Measurements from ENCODE around the gene MNAT1. TPM values are rescaled to one million over a fixed set of nuclear protein-coding genes. Genes with fewer than 3 reads are reported as not detected.

Gene MNAT1
- polyA plus RNA-seq (2012; rRNA removed): 38.9 and 46.7 TPM in 2 replicates
- polyA plus RNA-seq (2012; cell fraction: cytosol; rRNA removed): 51.2 and 58.0 TPM in 2 replicates
- 19.0 and 33.0 TPM in 2 replicates for polyA plus RNA-seq (2012; cell fraction: nucleus; rRNA removed)

DNA sequence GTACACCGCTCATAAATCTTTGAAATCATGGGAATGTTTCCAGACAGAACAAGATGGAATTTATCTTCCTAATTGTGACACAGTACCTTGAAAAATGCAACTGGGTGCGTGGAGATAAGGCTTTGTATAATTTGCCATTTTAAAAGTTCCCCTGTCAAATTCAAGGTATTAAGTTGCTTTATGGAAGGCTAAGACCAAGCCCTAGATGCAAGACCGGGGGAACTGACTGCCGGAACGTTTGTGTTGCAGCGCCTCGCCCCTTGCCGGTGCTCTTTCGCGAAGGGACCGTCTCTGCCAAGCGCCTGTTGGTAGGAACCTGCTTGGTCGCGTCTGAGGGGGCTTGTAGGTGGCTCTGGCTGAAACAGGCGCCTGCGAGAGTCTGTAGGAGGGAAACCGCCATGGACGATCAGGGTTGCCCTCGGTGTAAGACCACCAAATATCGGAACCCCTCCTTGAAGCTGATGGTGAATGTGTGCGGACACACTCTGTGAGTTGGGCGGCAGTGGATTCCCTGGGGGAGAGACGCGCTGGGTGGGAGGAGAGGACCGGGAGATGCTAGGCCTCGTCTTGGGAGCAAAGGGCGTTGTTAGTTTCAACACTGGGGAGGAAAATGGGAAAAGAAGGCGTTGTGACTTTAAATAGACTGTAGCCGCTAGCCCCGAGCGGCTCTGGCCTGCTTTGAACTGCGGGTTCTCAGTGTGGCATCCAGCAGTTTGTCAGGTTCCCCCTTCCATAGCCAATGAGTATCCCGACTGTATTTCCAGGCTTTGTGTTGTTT lies at the start of gene MNAT1:
Gene MNAT1, plus strand, starts transcription at position 297 of the 778 bp plus-strand sequence. Its CDS starts 102 bp downstream, at position 399.
- peak within 1 kb of the TSS; percentile 69 to 85 for H3K27ac ChIP-seq (ENCODE audit: low read depth in 2 of 2, low read length in 1 of 2)
- POLR2A ChIA-PET: no interaction called here
- WGBS (ENCODE audit: low lambda C conversion rate): under 1% methylated on average over 27 of the region's 33 CpGs
- H3K9me3 ChIP-seq: no peaks in the 10 kb centered on the region
- H3K27me3 ChIP-seq (ENCODE audit: insufficient read depth): no peaks in the 10 kb centered on the region
- H3K4me2 ChIP-seq: peak within 1 kb of the TSS; percentile 72
- peak within 1 kb of the TSS; percentile 85 to 99 for H3K4me3 ChIP-seq (ENCODE audit: low read depth in 2 of 2, low read length in 1 of 2)
- peak within 1 kb of the TSS; percentile 84 for H3K9ac ChIP-seq
- H4K20me1 ChIP-seq (ENCODE audit: insufficient read depth): peaks cover 5% of the 10 kb centered on the region; the same call in 1 of the 2 replicates
- peaks cover 49% of the 10 kb centered on the region for H3K79me2 ChIP-seq (ENCODE audit: insufficient read depth)
- no peaks in the 10 kb centered on the region for H3K9me2 ChIP-seq
- H2AFZ ChIP-seq (ENCODE audit: low read depth): peak within 1 kb of the TSS; percentile 90
- CTCF ChIA-PET: interaction anchor here (0.6 to 1.2 kb wide), 2 partner anchors 11 to 27 kb away, joined by 4 read pairs; no protein-coding TSS in a partner anchor
- no peaks in the 10 kb centered on the region for H3K36me3 ChIP-seq (replicated peaks in 1 of 2; ENCODE audit: control insufficient read depth in 1 of 2, insufficient read depth in 2 of 2, low read length in 1 of 2)
- DNase-seq: peak; percentile 79
- H3F3A ChIP-seq (replicated peaks; ENCODE audit: insufficient read depth): peaks cover 11% of the 10 kb centered on the region
- H3K4me1 ChIP-seq (ENCODE audit: control insufficient read depth in 1 of 2, insufficient read depth in 2 of 2, low read depth in 1 of 2, low read length in 1 of 2): peaks cover 5 to 8% of the 10 kb centered on the region in 2 experiments; a peak in 3 of 4 replicates
- TF ChIP-seq, protein P1, sequence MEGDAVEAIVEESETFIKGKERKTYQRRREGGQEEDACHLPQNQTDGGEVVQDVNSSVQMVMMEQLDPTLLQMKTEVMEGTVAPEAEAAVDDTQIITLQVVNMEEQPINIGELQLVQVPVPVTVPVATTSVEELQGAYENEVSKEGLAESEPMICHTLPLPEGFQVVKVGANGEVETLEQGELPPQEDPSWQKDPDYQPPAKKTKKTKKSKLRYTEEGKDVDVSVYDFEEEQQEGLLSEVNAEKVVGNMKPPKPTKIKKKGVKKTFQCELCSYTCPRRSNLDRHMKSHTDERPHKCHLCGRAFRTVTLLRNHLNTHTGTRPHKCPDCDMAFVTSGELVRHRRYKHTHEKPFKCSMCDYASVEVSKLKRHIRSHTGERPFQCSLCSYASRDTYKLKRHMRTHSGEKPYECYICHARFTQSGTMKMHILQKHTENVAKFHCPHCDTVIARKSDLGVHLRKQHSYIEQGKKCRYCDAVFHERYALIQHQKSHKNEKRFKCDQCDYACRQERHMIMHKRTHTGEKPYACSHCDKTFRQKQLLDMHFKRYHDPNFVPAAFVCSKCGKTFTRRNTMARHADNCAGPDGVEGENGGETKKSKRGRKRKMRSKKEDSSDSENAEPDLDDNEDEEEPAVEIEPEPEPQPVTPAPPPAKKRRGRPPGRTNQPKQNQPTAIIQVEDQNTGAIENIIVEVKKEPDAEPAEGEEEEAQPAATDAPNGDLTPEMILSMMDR (IDR thresholded peaks at IDR 0.05): no peak
- TF ChIP-seq NRF1 (IDR thresholded peaks at IDR 0.05; ENCODE audit: low read depth, low read length): no peak
- TF ChIP-seq EP300 (IDR thresholded peaks at IDR 0.05; ENCODE audit: borderline replicate concordance in 1 of 2, low read depth in 1 of 2, low read length in 1 of 2): peak in 1 of 2 experiments; percentile 41; a peak in 1 of 4 replicates
- peak; percentile 93 for TF ChIP-seq POLR2AphosphoS5 (IDR thresholded peaks at IDR 0.05; ENCODE audit: low read depth, low read length)
- peak; percentile 67 for TF ChIP-seq RCOR1 (IDR thresholded peaks at IDR 0.05; ENCODE audit: low read length)
- no peak for TF ChIP-seq TEAD4 (IDR thresholded peaks at IDR 0.05; ENCODE audit: borderline replicate concordance, insufficient read depth)
- peak; percentile 73 for TF ChIP-seq MXI1 (IDR thresholded peaks at IDR 0.05; ENCODE audit: low read depth, low read length)
- TF ChIP-seq EZH2phosphoT487 (IDR thresholded peaks at IDR 0.05; ENCODE audit: borderline replicate concordance, low read depth): no peak
- peak; percentile 36 for TF ChIP-seq SMC3 (IDR thresholded peaks at IDR 0.05; ENCODE audit: low read depth, low read length)
- no peak for TF ChIP-seq RXRA (IDR thresholded peaks at IDR 0.05; ENCODE audit: borderline replicate concordance, low read depth)
- no peak for TF ChIP-seq ELF1 (IDR thresholded peaks at IDR 0.05)
- TF ChIP-seq, protein P2, sequence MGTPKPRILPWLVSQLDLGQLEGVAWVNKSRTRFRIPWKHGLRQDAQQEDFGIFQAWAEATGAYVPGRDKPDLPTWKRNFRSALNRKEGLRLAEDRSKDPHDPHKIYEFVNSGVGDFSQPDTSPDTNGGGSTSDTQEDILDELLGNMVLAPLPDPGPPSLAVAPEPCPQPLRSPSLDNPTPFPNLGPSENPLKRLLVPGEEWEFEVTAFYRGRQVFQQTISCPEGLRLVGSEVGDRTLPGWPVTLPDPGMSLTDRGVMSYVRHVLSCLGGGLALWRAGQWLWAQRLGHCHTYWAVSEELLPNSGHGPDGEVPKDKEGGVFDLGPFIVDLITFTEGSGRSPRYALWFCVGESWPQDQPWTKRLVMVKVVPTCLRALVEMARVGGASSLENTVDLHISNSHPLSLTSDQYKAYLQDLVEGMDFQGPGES (IDR thresholded peaks at IDR 0.05; ENCODE audit: low read depth, low read length): peak; percentile 19; the same call in 1 of the 2 replicates
- TF ChIP-seq RAD21 (IDR thresholded peaks at IDR 0.05; ENCODE audit: low read length): peak; percentile 36
- TF ChIP-seq, protein P3, sequence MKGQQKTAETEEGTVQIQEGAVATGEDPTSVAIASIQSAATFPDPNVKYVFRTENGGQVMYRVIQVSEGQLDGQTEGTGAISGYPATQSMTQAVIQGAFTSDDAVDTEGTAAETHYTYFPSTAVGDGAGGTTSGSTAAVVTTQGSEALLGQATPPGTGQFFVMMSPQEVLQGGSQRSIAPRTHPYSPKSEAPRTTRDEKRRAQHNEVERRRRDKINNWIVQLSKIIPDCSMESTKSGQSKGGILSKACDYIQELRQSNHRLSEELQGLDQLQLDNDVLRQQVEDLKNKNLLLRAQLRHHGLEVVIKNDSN (IDR thresholded peaks at IDR 0.05; ENCODE audit: borderline replicate concordance, low read depth): no peak; the same call in 1 of the 2 replicates
- TF ChIP-seq YY1 (IDR thresholded peaks at IDR 0.05; ENCODE audit: low read depth): peak; percentile 72; the same call in 1 of the 2 replicates
- no peak; the same call in 1 of the 2 replicates for TF ChIP-seq NFIC (IDR thresholded peaks at IDR 0.05; ENCODE audit: borderline replicate concordance)
- no peak for TF ChIP-seq JUND (IDR thresholded peaks at IDR 0.05)
- TF ChIP-seq MEF2A (IDR thresholded peaks at IDR 0.05; ENCODE audit: borderline replicate concordance, low read depth): no peak
- TF ChIP-seq FOSL2 (IDR thresholded peaks at IDR 0.05; ENCODE audit: borderline replicate concordance, low read depth): no peak
- TF ChIP-seq USF2 (IDR thresholded peaks at IDR 0.05; ENCODE audit: borderline replicate concordance, low read depth, low read length): no peak
- peak; percentile 34; the same call in 1 of the 2 replicates for TF ChIP-seq TCF12 (IDR thresholded peaks at IDR 0.05)
- no peak for TF ChIP-seq FOXM1 (IDR thresholded peaks at IDR 0.05; ENCODE audit: low read depth)
- TF ChIP-seq GATA2 (CRISPR knock-in tag; IDR thresholded peaks at IDR 0.05): no peak
- no peak for TF ChIP-seq ZBTB33 (IDR thresholded peaks at IDR 0.05; ENCODE audit: borderline replicate concordance, low read depth)
- TF ChIP-seq PBX3 (IDR thresholded peaks at IDR 0.05): no peak
- TF ChIP-seq RFX5 (IDR thresholded peaks at IDR 0.05; ENCODE audit: low read length): peak; percentile 60; the same call in 1 of the 2 replicates
